Measurements from ENCODE around the gene LRRC14B. TPM values are rescaled to one million over a fixed set of nuclear protein-coding genes. Genes with fewer than 3 reads are reported as not detected.
A peak's percentile ranks its signal among the peaks of the same experiment; 100 is the strongest.
"Not testable (repeated sequence)": the region's sequence is repeated elsewhere in the genome, so short reads cannot be mapped to it uniquely, and the experiment has no call there.

Gene LRRC14B
- total RNA-seq, 1 experiment from 2014 or later = 0.48 TPM

- Histone ChIP-seq H4K20me1 (ENCODE audit: insufficient read depth, low read depth, low read length) (peaks cover 20% of the 10 kb centered on the region), H3K36me3 (ENCODE audit: insufficient read depth, low read length) (peaks cover 10% of the 10 kb centered on the region; the same call in 1 of the 2 replicates), H3K9me3 (ENCODE audit: low read length) (no peaks in the 10 kb centered on the region), H3K79me2 (ENCODE audit: low read length) (peaks cover 87% of the 10 kb centered on the region), H2AFZ (ENCODE audit: low read length) (no peak overlapping the region), H3K4me2 (ENCODE audit: low read depth, low read length, poor library complexity, severe bottlenecking) (peak overlapping the region; percentile 99), H3K9ac (ENCODE audit: low read length) (peak overlapping the region; percentile 98), H3K4me3 (ENCODE audit: low read length) (peak overlapping the region; percentile 97), H3K9me2 (replicated peaks; ENCODE audit: insufficient read depth, low read length) (no peaks in the 10 kb centered on the region), H3K27ac (ENCODE audit: low read length) (peak overlapping the region; percentile 47; the same call in 1 of the 2 replicates), H3K4me1 (ENCODE audit: low read length) (peaks cover 20% of the 10 kb centered on the region), H3K27me3 (ENCODE audit: low read length) (no peaks in the 10 kb centered on the region)
- peak; percentile 56 for DNase-seq
Observed at GRCh38 chr5:219460-219863, 28.2 kb downstream of the LRRC14B start.

DNA sequence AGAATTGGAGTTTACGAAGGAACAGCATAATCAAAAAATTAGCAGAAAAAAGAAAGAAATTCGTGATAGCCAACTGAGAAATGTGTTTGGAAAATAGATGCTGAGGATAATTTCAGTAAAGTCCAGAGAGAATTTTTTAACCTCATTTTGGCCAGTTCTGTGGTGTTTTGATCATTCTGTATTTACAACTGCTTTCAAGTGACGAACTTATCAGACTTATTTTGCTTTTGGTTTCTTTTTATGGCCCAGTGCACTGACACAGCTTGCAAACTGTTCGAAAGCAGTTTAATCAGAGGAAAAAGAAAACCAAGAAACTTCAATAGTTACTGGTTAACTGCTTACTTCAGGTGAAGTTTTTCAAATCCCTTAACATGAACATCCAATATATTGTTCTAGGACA is 28.7 kb downstream of the LRRC14B start:
- H4K20me1 ChIP-seq (ENCODE audit: insufficient read depth, low read depth, low read length) = peaks cover 20% of the 10 kb centered on the region
- H2AFZ ChIP-seq (ENCODE audit: low read length) = no peak overlapping the region
- 0 out of 2 replicates have a peak overlapping the region, but pooled peaks have one; percentile 17 for H3K27ac ChIP-seq (ENCODE audit: low read length)

GRCh38 chr5:222951-223715 is 31.8 kb downstream of the LRRC14B start:
- peaks cover 20% of the 10 kb centered on the region for H4K20me1 ChIP-seq (ENCODE audit: insufficient read depth, low read depth, low read length)
- H2AFZ ChIP-seq (ENCODE audit: low read length); H3K9ac ChIP-seq (ENCODE audit: low read length); H3K4me3 ChIP-seq (ENCODE audit: low read length); H3K4me2 ChIP-seq (ENCODE audit: low read depth, low read length, poor library complexity, severe bottlenecking); H3K27me3 ChIP-seq (ENCODE audit: low read length); H3K9me2 ChIP-seq (replicated peaks; ENCODE audit: insufficient read depth, low read length); H3K9me3 ChIP-seq (ENCODE audit: low read length); DNase-seq; H3K27ac ChIP-seq (ENCODE audit: low read length): not testable (repeated sequence)
- H3K4me1 ChIP-seq (ENCODE audit: low read length) = peaks cover 14% of the 10 kb centered on the region
- H3K36me3 ChIP-seq (ENCODE audit: insufficient read depth, low read length) = peaks cover 13% of the 10 kb centered on the region; the same call in 1 of the 2 replicates
- H3K79me2 ChIP-seq (ENCODE audit: low read length) = peaks cover 70% of the 10 kb centered on the region

More for the DNA sequence above, 28.7 kb downstream of the LRRC14B start:
- H3K36me3 ChIP-seq (ENCODE audit: insufficient read depth, low read length) = peaks cover 13% of the 10 kb centered on the region; the same call in 1 of the 2 replicates
- H3K9me3 ChIP-seq (ENCODE audit: low read length) = no peaks in the 10 kb centered on the region
- H3K4me1 ChIP-seq (ENCODE audit: low read length) = peaks cover 19% of the 10 kb centered on the region
- peak overlapping the region; percentile 97 for H3K4me3 ChIP-seq (ENCODE audit: low read length)
- H3K9ac ChIP-seq (ENCODE audit: low read length) = peak overlapping the region; percentile 98
- H3K79me2 ChIP-seq (ENCODE audit: low read length) = peaks cover 89% of the 10 kb centered on the region
- H3K4me2 ChIP-seq (ENCODE audit: low read depth, low read length, poor library complexity, severe bottlenecking) = peak overlapping the region; percentile 99
- no peaks in the 10 kb centered on the region for H3K27me3 ChIP-seq (ENCODE audit: low read length)
- no peaks in the 10 kb centered on the region for H3K9me2 ChIP-seq (replicated peaks; ENCODE audit: insufficient read depth, low read length)
- DNase-seq = no peak

- no peak overlapping the region for H3K27ac ChIP-seq (ENCODE audit: low read length)
- no peak for DNase-seq
- no peak overlapping the region for H3K9ac ChIP-seq (ENCODE audit: low read length)
- no peaks in the 10 kb centered on the region for H3K9me2 ChIP-seq (replicated peaks; ENCODE audit: insufficient read depth, low read length)
- no peaks in the 10 kb centered on the region for H3K9me3 ChIP-seq (ENCODE audit: low read length)
- H2AFZ ChIP-seq (ENCODE audit: low read length) = no peak overlapping the region
- no peak overlapping the region for H3K4me3 ChIP-seq (ENCODE audit: low read length)
- peaks cover 18% of the 10 kb centered on the region; the same call in 1 of the 2 replicates for H3K36me3 ChIP-seq (ENCODE audit: insufficient read depth, low read length)
- peaks cover 14% of the 10 kb centered on the region for H3K4me1 ChIP-seq (ENCODE audit: low read length)
- peaks cover 63% of the 10 kb centered on the region for H3K79me2 ChIP-seq (ENCODE audit: low read length)
- H4K20me1 ChIP-seq (ENCODE audit: insufficient read depth, low read depth, low read length) = peaks cover 18% of the 10 kb centered on the region
- no peaks in the 10 kb centered on the region for H3K27me3 ChIP-seq (ENCODE audit: low read length)
- no peak overlapping the region for H3K4me2 ChIP-seq (ENCODE audit: low read depth, low read length, poor library complexity, severe bottlenecking)
Observed at GRCh38 chr5:223791-224190, 32.5 kb downstream of the LRRC14B start.

- peaks cover 26% of the 10 kb centered on the region; the same call in 1 of the 2 replicates for H3K36me3 ChIP-seq (ENCODE audit: insufficient read depth, low read length)
- H3K4me1 ChIP-seq (ENCODE audit: low read length) = peaks cover 3% of the 10 kb centered on the region
- no peak overlapping the region for H3K27ac ChIP-seq (ENCODE audit: low read length)
- H3K79me2 ChIP-seq (ENCODE audit: low read length) = peaks cover 48% of the 10 kb centered on the region
- no peak overlapping the region for H2AFZ ChIP-seq (ENCODE audit: low read length)
- no peak overlapping the region for H3K4me3 ChIP-seq (ENCODE audit: low read length)
- H3K4me2 ChIP-seq (ENCODE audit: low read depth, low read length, poor library complexity, severe bottlenecking) = no peak overlapping the region
- H3K9me3 ChIP-seq (ENCODE audit: low read length) = no peaks in the 10 kb centered on the region
- H3K9ac ChIP-seq (ENCODE audit: low read length) = no peak overlapping the region
- DNase-seq = no peak
- no peaks in the 10 kb centered on the region for H3K27me3 ChIP-seq (ENCODE audit: low read length)
- peaks cover 3% of the 10 kb centered on the region for H4K20me1 ChIP-seq (ENCODE audit: insufficient read depth, low read depth, low read length)
- no peaks in the 10 kb centered on the region for H3K9me2 ChIP-seq (replicated peaks; ENCODE audit: insufficient read depth, low read length)
Observed at GRCh38 chr5:225334-225733, 34.0 kb downstream of the LRRC14B start.

- H3K9me2 ChIP-seq (replicated peaks; ENCODE audit: insufficient read depth, low read length); H2AFZ ChIP-seq (ENCODE audit: low read length); H4K20me1 ChIP-seq (ENCODE audit: insufficient read depth, low read depth, low read length); H3K27ac ChIP-seq (ENCODE audit: low read length); H3K27me3 ChIP-seq (ENCODE audit: low read length); DNase-seq; H3K9ac ChIP-seq (ENCODE audit: low read length); H3K4me1 ChIP-seq (ENCODE audit: low read length); H3K4me2 ChIP-seq (ENCODE audit: low read depth, low read length, poor library complexity, severe bottlenecking); H3K9me3 ChIP-seq (ENCODE audit: low read length); H3K4me3 ChIP-seq (ENCODE audit: low read length): not testable (repeated sequence)
- H3K79me2 ChIP-seq (ENCODE audit: low read length) = peaks cover 28% of the 10 kb centered on the region
- H3K36me3 ChIP-seq (ENCODE audit: insufficient read depth, low read length) = peaks cover 26% of the 10 kb centered on the region; the same call in 1 of the 2 replicates
Observed at GRCh38 chr5:227375-227774, 36.1 kb downstream of the LRRC14B start.

- H3K27ac ChIP-seq (ENCODE audit: low read length) = no peak overlapping the region
- peaks cover 13% of the 10 kb centered on the region for H3K79me2 ChIP-seq (ENCODE audit: low read length)
- H3K27me3 ChIP-seq (ENCODE audit: low read length) = no peaks in the 10 kb centered on the region
- H3K9ac ChIP-seq (ENCODE audit: low read length) = no peak overlapping the region
- no peak for DNase-seq
- H3K9me3 ChIP-seq (ENCODE audit: low read length) = no peaks in the 10 kb centered on the region
- H4K20me1 ChIP-seq (ENCODE audit: insufficient read depth, low read depth, low read length) = no peaks in the 10 kb centered on the region
- H3K36me3 ChIP-seq (ENCODE audit: insufficient read depth, low read length) = peaks cover 22% of the 10 kb centered on the region; the same call in 1 of the 2 replicates
- no peaks in the 10 kb centered on the region for H3K9me2 ChIP-seq (replicated peaks; ENCODE audit: insufficient read depth, low read length)
- H3K4me2 ChIP-seq (ENCODE audit: low read depth, low read length, poor library complexity, severe bottlenecking) = no peak overlapping the region
- no peaks in the 10 kb centered on the region for H3K4me1 ChIP-seq (ENCODE audit: low read length)
- H2AFZ ChIP-seq (ENCODE audit: low read length) = no peak overlapping the region
- no peak overlapping the region for H3K4me3 ChIP-seq (ENCODE audit: low read length)
Observed at GRCh38 chr5:228886-229285, 37.6 kb downstream of the LRRC14B start.

GRCh38 chr5:230711-231110 is 39.4 kb downstream of the LRRC14B start:
- H3K9me2 ChIP-seq (replicated peaks; ENCODE audit: insufficient read depth, low read length) = no peaks in the 10 kb centered on the region
- H3K27me3 ChIP-seq (ENCODE audit: low read length) = no peaks in the 10 kb centered on the region
- no peak for DNase-seq
- no peaks in the 10 kb centered on the region for H3K9me3 ChIP-seq (ENCODE audit: low read length)
- no peaks in the 10 kb centered on the region for H3K4me1 ChIP-seq (ENCODE audit: low read length)
- no peak overlapping the region for H3K27ac ChIP-seq (ENCODE audit: low read length)
- no peak overlapping the region for H3K4me3 ChIP-seq (ENCODE audit: low read length)
- no peaks in the 10 kb centered on the region for H4K20me1 ChIP-seq (ENCODE audit: insufficient read depth, low read depth, low read length)
- H3K36me3 ChIP-seq (ENCODE audit: insufficient read depth, low read length) = peaks cover 19% of the 10 kb centered on the region
- no peak overlapping the region for H2AFZ ChIP-seq (ENCODE audit: low read length)
- H3K4me2 ChIP-seq (ENCODE audit: low read depth, low read length, poor library complexity, severe bottlenecking) = no peak overlapping the region
- H3K79me2 ChIP-seq (ENCODE audit: low read length) = no peaks in the 10 kb centered on the region
- no peak overlapping the region for H3K9ac ChIP-seq (ENCODE audit: low read length)
